Astrocyte (in vitro differentiated cells and primary cell): ENCODE results near the gene EMID1. TPM values are rescaled to one million over a fixed set of nuclear protein-coding genes. Genes with fewer than 3 reads are reported as not detected.

Experiments used
- DNase-seq: peaks from one replicate; pipeline ENCODE4 v3.0.0-alpha.2; 2010; ENCODE audit warnings: low read depth
- FAIRE-seq: peaks from 2 replicates; lab custom pipeline; 2011; peaks lifted over from hg19 to GRCh38; lab: Jason Lieb, UNC
- H2AFZ ChIP-seq: 2 replicates; pipeline ENCODE4 v1.6.0; 2012; ENCODE audit warnings: low read depth, low read length, inconsistent platforms
- H3K27ac ChIP-seq: 2 replicates; pipeline ENCODE4 v1.5.1; 2011; ENCODE audit warnings: low read depth, low read length, inconsistent platforms
- H3K27me3 ChIP-seq: 2 replicates; pipeline ENCODE4 v1.6.0; 2011; ENCODE audit warnings: low read length, inconsistent platforms; ENCODE audit not compliant: insufficient read depth
- H3K36me3 ChIP-seq: 2 replicates; pipeline ENCODE4 v1.5.1; 2011; ENCODE audit warnings: low read length, inconsistent platforms; ENCODE audit not compliant: insufficient read depth
- H3K4me1 ChIP-seq: 2 replicates; pipeline ENCODE4 v1.5.1; 2011; ENCODE audit warnings: low read length, inconsistent platforms; ENCODE audit not compliant: insufficient read depth
- H3K4me2 ChIP-seq: 2 replicates; pipeline ENCODE4 v1.6.0; 2012; ENCODE audit warnings: low read length, inconsistent platforms
- H3K4me3 ChIP-seq: 2 replicates; pipeline ENCODE4 v1.5.1; 2011; ENCODE audit warnings: low read depth, mild to moderate bottlenecking, low read length, inconsistent platforms; ENCODE audit not compliant: insufficient read depth
- H3K79me2 ChIP-seq: 2 replicates; pipeline ENCODE4 v1.6.0; 2012; ENCODE audit warnings: mild to moderate bottlenecking, low read length, inconsistent platforms; ENCODE audit not compliant: insufficient read depth
- H3K9ac ChIP-seq: 2 replicates; pipeline ENCODE4 v1.6.0; 2012; ENCODE audit warnings: mild to moderate bottlenecking, low read length, inconsistent platforms
- H3K9me3 ChIP-seq: 2 replicates; pipeline ENCODE4 v1.5.1; 2012; ENCODE audit warnings: low read depth, mild to moderate bottlenecking, low read length, inconsistent platforms; ENCODE audit not compliant: insufficient read depth
- H4K20me1 ChIP-seq: 2 replicates; pipeline ENCODE4 v1.6.0; 2012; ENCODE audit warnings: low read length, inconsistent platforms; ENCODE audit not compliant: insufficient read depth
- H3K27ac Mint-ChIP-seq: one replicate; pipeline ENCODE4 v1.8.0; 2021; ENCODE audit warnings: mild to moderate bottlenecking, mixed read lengths; ENCODE audit not compliant: unreplicated experiment
- H3K27me3 Mint-ChIP-seq: one replicate; pipeline ENCODE4 v1.8.0; 2021; ENCODE audit warnings: low read depth, mixed read lengths; ENCODE audit not compliant: unreplicated experiment
- H3K36me3 Mint-ChIP-seq: one replicate; pipeline ENCODE4 v1.8.0; 2021; ENCODE audit warnings: low read depth, mixed read lengths; ENCODE audit not compliant: unreplicated experiment
- H3K4me1 Mint-ChIP-seq: one replicate; pipeline ENCODE4 v1.8.0; 2021; ENCODE audit warnings: low read depth, mixed read lengths; ENCODE audit not compliant: unreplicated experiment
- H3K4me3 Mint-ChIP-seq: one replicate; pipeline ENCODE4 v1.8.0; 2021; ENCODE audit warnings: mild to moderate bottlenecking, moderate library complexity, mixed read lengths; ENCODE audit not compliant: unreplicated experiment
- H3K9me3 Mint-ChIP-seq: one replicate; pipeline ENCODE4 v1.8.0; 2021; ENCODE audit warnings: mild to moderate bottlenecking, mixed read lengths; ENCODE audit not compliant: unreplicated experiment
- CTCF ChIP-seq: IDR thresholded peaks from 2 replicates; pipeline ENCODE4 v1.5.1; 2011; ENCODE audit warnings: low read depth, mild to moderate bottlenecking, inconsistent platforms, low read length, moderate library complexity; ENCODE audit not compliant: insufficient read depth
- EZH2 ChIP-seq: IDR thresholded peaks from 2 replicates; pipeline ENCODE4 v1.6.1; 2012; ENCODE audit warnings: mild to moderate bottlenecking, low read length, inconsistent platforms; ENCODE audit not compliant: insufficient read depth
- total RNA-seq: library from RNA; stranded (reverse); gene quantifications from 2 replicates; pipeline ENCODE4 v1.2.1, GENCODE V29; 2021

The EMID1 gene
- total RNA-seq, 1 donor from 2014 or later: 0.34 TPM

DNA sequence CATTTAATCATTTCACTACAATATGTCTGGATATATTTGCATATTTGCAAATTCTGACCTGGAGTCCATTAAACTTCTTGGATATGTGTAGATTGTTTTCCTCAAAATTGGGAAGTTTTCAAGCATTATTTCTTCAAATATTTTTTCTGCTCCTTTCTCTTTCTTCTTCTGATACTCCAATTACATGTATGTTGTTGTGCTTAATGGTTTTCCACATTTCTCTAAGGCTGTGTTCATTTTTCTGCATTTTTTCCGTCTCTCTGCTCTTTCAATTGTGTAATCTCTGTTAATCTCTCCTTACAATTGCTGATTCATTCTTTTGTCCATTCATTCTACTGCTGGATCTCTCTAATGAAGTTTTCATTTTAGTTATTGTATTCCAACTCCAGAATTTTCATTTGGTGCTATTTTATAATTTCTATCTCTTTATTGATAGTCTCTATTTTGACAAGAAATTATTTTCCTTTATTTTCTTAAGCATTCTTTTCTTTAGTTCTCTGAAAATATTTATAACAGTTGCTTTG is 30.3 kb upstream of the EMID1 start:
- FAIRE-seq (no peak), DNase-seq (no peak)
- no peaks in the 10 kb centered on the region for H4K20me1 ChIP-seq
- peaks cover 3% of the 10 kb centered on the region for H3K9me3 ChIP-seq
- Mint-ChIP-seq H3K27ac (no peak overlapping the region), H3K36me3 (peaks cover 4% of the 10 kb centered on the region), H3K4me1 (no peaks in the 10 kb centered on the region), H3K4me3 (no peak overlapping the region), H3K27me3 (peaks cover 16% of the 10 kb centered on the region), H3K9me3 (peaks cover 14% of the 10 kb centered on the region)
- no peak overlapping the region for H3K4me3 ChIP-seq
- no peaks in the 10 kb centered on the region for H3K4me1 ChIP-seq
- TF ChIP-seq CTCF (no peak), EZH2 (no peak)
- H3K4me2 ChIP-seq: no peak overlapping the region
- no peaks in the 10 kb centered on the region for H3K36me3 ChIP-seq
- no peak overlapping the region for H3K27ac ChIP-seq
- no peaks in the 10 kb centered on the region for H3K27me3 ChIP-seq
- no peak overlapping the region for H3K9ac ChIP-seq
- H2AFZ ChIP-seq: no peak overlapping the region
- H3K79me2 ChIP-seq: no peaks in the 10 kb centered on the region

DNA sequence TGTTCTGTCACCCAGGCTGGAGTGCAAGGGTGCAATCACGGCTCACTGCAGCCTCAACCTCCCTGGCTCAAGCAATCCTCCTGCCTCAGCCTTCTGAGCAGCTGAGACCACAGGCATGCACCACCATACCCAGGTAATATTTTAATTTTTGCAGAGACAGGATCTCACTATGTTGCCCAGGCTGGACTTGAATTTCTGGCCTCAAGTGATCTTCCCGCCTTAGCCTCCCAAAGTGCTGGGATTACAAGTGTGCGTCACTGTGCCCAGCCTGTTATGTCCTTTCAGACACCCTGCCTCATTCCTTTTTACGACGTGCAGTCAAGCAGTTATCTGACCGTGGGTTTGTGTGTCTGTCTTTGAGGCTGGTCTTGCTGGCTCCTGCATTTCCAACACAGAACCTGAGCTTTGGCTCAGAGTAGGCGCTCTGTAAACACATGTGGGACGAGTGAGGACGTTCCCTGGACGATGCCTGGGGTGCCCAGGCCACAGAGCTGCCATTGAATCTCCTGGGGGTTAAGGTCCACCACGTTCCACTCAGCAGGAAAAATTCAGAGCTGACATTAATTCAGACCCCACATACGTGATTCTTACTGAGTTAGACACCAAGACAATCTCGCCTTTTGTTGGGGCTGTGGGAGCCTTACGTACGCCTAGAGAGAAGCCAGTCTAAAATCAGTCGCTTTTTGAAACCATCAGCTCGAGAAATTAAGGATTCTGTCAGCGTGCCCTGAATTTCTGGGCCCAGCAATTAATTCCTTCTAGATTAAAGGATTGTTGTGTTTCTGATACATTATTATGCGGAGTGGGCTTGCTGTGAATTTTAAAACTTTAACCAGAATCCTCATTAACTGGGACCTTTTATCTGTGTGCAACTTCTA is 21.5 kb upstream of the EMID1 start:
- Mint-ChIP-seq H3K9me3 (no peaks in the 10 kb centered on the region), H3K36me3 (no peaks in the 10 kb centered on the region), H3K4me3 (no peak overlapping the region), H3K27me3 (peaks cover 20% of the 10 kb centered on the region), H3K27ac (no peak overlapping the region), H3K4me1 (no peaks in the 10 kb centered on the region)
- no peak overlapping the region for H3K4me2 ChIP-seq
- no peak overlapping the region for H3K9ac ChIP-seq
- no peak overlapping the region for H3K27ac ChIP-seq
- TF ChIP-seq CTCF (no peak), EZH2 (no peak)
- no peaks in the 10 kb centered on the region for H3K36me3 ChIP-seq
- H3K4me3 ChIP-seq: no peak overlapping the region
- DNase-seq: no peak
- no peak for FAIRE-seq
- no peaks in the 10 kb centered on the region for H3K27me3 ChIP-seq
- H3K4me1 ChIP-seq: no peaks in the 10 kb centered on the region
- H3K9me3 ChIP-seq: no peaks in the 10 kb centered on the region
- H4K20me1 ChIP-seq: no peaks in the 10 kb centered on the region
- no peak overlapping the region for H2AFZ ChIP-seq
- H3K79me2 ChIP-seq: no peaks in the 10 kb centered on the region
